CD4-positive, alpha-beta T cell treated with Interleukin-6 at 100 ng/mL for 8 hours (primary cell): ENCODE results near the gene CDHR3.
"Not testable (repeated sequence)": the region's sequence is repeated elsewhere in the genome, so short reads cannot be mapped to it uniquely, and the experiment has no call there.

Experiments used
- DNase-seq: peaks from one replicate; pipeline ENCODE4 v3.0.0-alpha.2; 2020; ENCODE audit warnings: mixed read lengths, low spot score

CDHR3 gene

GRCh38 chr7:106001196-106001595 lies 38.1 kb downstream of the CDHR3 start:
- no peak for DNase-seq

- no peak for DNase-seq
Observed at GRCh38 chr7:106001886-106002285, 38.8 kb downstream of the CDHR3 start.

- no peak for DNase-seq
Observed at GRCh38 chr7:106003525-106004064, 40.5 kb downstream of the CDHR3 start.

GRCh38 chr7:106006906-106007305 lies 43.8 kb downstream of the CDHR3 start:
- no peak for DNase-seq

GRCh38 chr7:106007796-106008195 lies 44.7 kb downstream of the CDHR3 start:
- DNase-seq: not testable (repeated sequence)

- peak; percentile 81 for DNase-seq
Observed at GRCh38 chr7:106009503-106010226, 46.6 kb downstream of the CDHR3 start.

- DNase-seq: no peak
Observed at GRCh38 chr7:106010331-106010730, 47.3 kb downstream of the CDHR3 start.

- DNase-seq: no peak
Observed at GRCh38 chr7:106010866-106011265, 47.8 kb downstream of the CDHR3 start.

- no peak for DNase-seq
Observed at GRCh38 chr7:106012184-106012583, 49.1 kb downstream of the CDHR3 start.

- no peak for DNase-seq
Observed at GRCh38 chr7:106012935-106013439, 49.9 kb downstream of the CDHR3 start.

- DNase-seq: no peak
Observed at GRCh38 chr7:106015381-106016218, 52.5 kb downstream of the CDHR3 start.

GRCh38 chr7:106016331-106016730 lies 53.3 kb downstream of the CDHR3 start:
- no peak for DNase-seq

GRCh38 chr7:106017657-106018056 lies 54.6 kb downstream of the CDHR3 start:
- DNase-seq: no peak

- no peak for DNase-seq
Observed at GRCh38 chr7:106018566-106019469, 55.8 kb downstream of the CDHR3 start.

GRCh38 chr7:106019470-106019820 lies 56.4 kb downstream of the CDHR3 start:
- no peak for DNase-seq

GRCh38 chr7:106021151-106022067 lies 58.3 kb downstream of the CDHR3 start:
- DNase-seq: no peak

GRCh38 chr7:106022193-106022821 lies 59.2 kb downstream of the CDHR3 start:
- DNase-seq: peak; percentile 88

GRCh38 chr7:106023369-106024322 lies 60.6 kb downstream of the CDHR3 start:
- DNase-seq: no peak

GRCh38 chr7:106026101-106026500 lies 63.0 kb downstream of the CDHR3 start:
- DNase-seq: no peak
